GM18867 (cell line): ENCODE measurements around the gene ST6GALNAC3.

ENCODE experiments used
- ATAC-seq: cut with Tn5 transposase; IDR thresholded peaks from one replicate; pipeline ENCODE4 v1.9.1; 2021; ENCODE audit warnings: mild to moderate bottlenecking, moderate library complexity; ENCODE audit not compliant: unreplicated experiment

ST6GALNAC3 gene

DNA sequence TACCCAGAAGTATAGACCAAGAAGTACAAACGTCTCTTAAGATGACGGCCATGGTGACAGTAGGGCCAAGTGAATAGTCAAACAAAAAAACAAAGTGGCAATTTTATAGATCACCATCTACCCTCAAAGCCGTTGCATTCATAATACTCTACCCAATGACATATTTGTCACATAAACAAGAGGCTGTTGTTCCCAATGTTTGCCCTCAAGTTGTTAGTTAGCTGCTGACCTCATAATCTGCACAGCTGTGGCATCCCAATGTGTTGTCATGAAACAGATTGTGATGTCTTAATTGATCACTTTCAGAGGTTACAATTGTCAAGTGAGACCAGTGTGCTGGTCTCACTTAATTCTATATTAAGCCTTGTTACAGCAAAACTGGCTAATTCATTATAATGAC lies 333.8 kb downstream of the ST6GALNAC3 start:
- ATAC-seq, result no peak

DNA sequence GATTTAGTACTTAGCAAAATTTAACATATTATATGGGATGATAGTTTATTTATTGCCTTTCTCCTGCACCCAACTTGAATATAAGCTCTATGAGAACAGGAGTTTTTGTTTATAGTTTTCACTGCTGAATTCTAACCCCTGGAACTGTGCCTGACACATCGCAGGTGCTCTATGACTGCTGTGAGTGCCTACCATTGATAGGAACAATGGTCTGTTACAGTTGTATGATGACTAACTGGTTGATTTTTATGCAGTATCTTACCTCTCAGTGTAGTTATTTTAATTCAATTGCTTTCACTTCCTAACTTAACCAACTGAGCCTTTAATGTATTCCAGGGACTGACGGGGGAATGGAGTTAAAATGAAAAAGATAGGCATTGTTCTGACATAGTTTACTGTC lies 336.0 kb downstream of the ST6GALNAC3 start:
- no peak for ATAC-seq

DNA sequence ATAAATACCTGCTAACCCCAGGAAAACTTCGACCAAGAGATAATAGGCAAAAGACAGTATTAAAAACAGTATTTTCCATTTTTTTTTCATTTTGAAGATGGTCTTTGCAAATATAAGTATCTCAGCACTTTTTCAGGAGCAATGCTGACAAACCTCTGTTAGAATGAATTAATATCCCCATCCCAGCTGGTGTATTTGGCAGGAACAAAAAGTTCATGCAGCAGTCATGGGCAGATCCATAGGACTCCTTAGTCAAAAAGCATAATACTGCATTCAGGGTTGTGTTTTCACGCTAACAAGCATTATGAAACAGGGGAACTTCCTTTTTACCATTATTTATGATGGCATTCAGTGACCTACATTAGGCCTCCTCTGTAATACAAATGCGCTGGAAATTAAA lies 344.0 kb downstream of the ST6GALNAC3 start:
- ATAC-seq, result no peak

DNA sequence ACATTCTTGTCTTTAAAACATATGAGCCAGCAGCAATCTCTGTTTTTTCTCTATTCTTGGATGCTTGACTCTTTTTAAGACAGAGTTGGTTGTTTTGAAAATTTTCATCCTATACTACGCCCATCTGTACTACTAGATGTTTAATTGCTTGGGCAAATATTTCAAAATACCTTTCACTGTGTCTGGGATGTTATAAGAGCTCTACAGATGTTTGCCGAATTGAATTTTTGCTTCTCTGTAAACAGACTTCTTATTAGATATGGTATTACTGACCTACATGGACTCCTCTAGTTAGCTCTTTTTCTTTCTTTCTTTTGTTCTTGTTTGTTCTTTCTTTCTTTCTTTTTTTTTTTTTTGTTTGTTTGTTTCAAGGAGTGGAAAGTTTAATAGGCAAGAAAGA lies 345.1 kb downstream of the ST6GALNAC3 start:
- ATAC-seq, result no peak

DNA sequence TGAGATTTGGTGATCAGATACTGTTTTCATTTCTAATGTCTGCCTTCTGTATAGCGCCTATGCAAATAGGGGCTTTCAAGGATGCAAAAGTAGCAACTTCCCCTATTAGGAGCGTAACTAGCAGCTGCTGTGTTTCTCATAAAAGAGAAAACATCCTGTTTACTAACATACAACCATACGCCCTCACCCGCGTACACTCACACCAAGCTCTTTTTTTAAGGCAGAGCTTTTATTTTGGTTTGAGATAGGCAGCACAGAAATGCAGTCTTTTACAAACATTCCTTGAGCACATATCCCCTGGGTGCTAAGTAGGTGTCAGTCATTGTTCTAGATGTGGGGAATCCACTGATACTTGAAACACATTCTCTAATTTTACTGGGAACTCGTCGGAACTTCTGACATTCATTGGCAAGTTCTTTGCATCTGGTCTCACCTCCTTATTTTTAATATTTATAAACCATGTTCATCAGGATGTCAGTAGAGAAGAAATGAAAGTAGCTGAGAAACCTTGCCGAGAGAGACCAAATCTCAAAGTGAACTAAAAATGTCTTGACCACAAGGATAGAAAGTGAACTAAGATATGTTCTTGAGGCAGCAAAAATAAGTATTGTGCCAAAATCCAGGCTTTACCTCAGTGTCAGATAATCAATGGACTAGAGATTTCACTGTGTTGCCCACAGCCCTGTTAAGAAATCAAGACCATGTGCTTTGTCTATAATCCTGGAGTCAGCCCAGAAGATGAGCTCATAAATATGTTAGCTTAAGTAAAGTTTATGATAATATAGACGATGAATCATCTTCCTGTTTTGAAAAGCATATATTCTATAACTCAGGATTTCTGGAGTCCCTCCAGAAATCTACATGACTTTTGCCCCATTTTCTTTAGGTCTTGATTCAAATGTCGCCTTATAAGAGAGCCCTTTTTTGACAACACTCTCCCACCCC lies 350.9 kb downstream of the ST6GALNAC3 start:
- peak; percentile 96 for ATAC-seq

DNA sequence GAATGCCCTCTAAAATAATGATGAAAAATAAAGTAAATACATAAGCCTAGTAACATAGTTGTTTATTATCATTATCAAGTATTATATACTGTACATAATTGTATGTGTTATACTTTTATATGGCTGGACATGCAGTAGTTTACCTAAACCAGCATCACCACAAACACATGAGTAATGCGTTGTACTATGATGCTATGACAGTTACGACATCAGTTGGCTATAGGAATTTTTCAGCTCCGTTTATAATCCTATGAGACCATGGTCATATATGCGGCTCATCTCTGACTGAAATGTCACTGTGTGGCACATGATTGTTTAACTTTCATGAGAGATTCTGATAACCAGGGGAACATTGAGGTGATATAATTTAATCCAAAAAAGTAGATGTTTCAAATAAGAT lies 352.1 kb downstream of the ST6GALNAC3 start:
- ATAC-seq, result no peak

DNA sequence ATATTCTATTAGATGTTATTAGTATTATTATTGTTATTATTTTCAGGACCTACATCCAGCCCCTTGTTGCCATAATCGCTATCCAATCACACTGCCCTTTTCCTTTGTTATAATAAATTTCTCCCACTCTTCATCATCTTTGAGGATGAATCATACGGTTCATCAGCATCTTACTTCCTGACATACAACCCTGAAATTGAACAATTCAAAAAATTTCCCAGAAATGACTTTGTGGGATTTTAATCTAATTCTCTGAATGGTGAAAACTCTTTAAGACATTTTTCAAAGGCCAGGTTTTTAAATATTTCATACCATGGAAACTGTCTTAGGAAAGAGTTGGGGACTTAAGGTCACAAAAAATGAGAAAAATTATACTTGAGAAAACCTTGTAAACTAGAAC lies 353.5 kb downstream of the ST6GALNAC3 start:
- no peak for ATAC-seq

DNA sequence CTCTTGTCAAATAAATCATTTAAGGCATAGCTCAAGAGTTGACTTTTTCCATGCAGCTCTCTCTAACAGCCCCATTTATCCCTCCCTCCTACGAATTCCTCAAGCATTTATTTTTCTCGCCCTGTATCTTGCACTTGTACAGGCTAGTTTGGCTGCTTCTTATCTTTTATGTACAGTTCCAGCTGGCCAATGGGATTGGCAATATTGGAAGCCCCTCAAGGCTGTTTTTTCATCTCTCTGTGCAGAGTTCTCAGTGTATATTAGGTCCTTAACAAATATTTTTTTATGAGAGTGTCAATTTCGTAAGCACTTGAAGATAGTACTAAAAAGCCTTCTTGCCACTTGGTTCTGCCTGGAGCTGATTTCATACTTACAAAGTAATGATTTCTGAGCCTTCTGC lies 356.0 kb downstream of the ST6GALNAC3 start:
- no peak for ATAC-seq

DNA sequence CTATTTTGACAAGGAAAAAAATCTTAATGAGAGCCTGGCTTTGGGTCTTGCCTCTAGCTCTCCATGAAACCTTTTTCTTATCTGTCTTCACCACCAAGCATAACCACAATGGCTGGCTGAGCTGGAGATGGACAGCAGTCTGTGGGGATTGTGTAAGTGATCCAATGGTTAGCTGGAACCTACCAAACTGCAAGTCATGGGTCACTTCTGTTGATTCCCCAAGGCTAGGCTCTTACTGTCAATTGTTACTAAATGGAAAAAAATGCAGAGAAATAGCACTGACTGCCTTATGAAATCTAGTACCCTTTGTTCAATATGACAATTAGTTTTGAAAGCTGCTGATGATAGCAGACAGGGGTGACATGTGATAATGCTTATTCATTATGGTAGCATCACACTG lies 359.0 kb downstream of the ST6GALNAC3 start:
- ATAC-seq, result no peak

DNA sequence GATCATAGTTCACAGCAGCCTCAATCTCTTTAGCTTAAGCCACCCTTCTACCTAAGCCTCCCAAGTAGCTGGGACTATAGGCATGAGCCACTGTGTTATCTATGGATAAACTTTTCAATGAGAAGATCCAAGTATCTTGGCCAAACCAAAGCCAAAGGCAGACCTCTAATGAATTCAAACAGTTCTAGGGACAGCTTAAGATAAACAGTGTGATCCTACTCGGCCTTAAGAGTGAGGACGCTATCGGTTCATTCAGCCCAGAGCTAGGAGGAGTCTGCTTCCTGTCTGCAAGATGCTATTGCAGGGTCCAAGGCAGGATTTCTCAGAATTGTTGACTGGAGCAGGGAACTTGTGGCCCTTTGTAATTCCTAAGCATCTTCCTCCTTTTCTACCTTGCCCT lies 368.7 kb downstream of the ST6GALNAC3 start:
- no peak for ATAC-seq

DNA sequence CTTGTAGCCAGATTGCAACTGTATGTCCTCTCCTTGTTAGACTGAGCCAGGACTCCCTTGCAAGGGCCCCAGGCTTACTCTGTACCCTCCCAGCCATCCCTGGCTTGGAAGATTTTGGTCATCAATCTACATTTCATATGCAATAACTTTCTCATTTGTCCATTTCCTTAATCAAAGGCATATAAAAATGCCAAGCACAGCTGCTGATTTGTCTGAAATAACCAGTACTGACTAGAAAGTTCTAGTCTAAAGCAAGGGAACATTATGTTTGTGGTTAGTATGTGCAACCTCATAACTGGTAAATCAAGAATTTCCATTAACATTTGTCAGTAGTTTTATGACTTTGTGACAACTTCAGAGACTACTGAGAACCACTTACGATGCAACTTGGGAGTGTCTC lies 370.2 kb downstream of the ST6GALNAC3 start:
- ATAC-seq, result no peak

DNA sequence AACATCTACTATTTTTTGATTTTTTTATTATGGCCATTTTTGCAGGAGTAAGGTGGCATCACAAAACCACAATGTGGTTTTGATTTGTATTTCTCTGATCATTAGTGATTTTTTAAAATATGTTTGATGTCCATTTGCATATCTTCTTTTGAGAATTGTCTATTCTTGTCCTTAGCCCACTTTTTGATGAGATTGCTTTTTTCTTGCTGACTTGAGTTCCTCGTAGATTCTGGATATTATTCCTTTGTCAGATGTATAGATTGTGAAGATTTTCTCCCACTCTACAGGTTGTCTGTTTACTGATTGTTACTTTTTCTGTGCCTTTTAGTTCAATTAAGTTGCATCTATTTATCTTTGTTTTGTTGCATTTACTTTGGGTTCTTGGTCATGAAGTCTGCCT lies 375.7 kb downstream of the ST6GALNAC3 start:
- ATAC-seq, result no peak

DNA sequence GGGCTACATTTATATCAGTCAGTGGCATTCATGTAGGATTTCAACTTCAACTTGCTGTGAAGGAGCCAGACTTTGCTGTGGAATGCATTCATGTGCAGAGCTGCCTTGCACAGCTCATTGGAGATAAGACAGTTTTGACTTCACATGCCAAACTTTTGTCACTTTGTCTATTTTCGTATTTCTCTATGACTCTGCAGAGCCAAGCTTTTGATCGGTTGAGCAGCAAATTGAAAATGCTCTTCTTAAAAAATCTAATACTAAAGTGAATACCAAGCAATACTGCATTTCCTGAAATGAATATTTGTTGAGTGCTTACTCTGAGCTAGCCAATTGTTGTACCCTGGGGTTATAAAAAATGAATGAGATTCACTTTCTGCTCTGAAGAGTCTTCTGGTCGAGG lies 388.7 kb downstream of the ST6GALNAC3 start:
- peak; percentile 44 for ATAC-seq

DNA sequence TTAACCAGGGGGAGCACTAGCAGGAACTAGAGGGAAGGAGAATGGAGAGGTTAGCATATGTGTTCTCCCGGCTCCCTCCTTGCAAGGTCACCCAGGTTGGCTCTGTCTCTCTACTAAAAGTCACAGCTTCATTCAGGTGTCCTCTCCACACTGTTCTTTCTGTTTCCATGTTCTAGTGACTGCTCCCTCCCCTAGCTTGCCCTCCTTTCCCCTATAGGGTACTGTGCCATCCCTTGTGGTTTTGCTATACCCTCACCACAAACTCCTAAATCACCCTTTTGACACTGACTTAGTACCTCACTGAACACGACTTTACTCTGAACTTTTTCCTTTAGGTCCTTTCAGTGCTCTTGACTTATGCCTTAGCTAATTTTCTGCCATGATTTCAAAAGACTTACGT lies 389.3 kb downstream of the ST6GALNAC3 start:
- peak; percentile 38 for ATAC-seq

DNA sequence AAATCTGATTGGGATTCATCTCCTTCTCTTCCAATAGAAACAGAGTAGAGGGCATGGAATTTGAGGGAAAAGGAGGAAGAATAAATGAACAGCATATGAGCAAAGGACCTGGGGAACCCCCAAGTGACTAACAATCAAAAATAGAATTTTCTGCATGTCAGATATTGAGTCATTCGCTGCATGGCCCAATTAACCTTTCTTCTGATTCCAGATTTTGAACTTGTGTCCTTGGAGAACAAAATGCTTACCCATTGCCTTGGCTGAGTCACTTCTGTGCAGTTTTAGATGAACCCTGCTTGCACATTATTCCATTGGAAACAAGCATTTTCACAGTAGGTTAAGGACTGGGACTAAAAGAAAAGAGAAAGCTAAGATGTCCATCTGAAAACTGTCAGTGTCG lies 390.5 kb downstream of the ST6GALNAC3 start:
- ATAC-seq, result no peak

DNA sequence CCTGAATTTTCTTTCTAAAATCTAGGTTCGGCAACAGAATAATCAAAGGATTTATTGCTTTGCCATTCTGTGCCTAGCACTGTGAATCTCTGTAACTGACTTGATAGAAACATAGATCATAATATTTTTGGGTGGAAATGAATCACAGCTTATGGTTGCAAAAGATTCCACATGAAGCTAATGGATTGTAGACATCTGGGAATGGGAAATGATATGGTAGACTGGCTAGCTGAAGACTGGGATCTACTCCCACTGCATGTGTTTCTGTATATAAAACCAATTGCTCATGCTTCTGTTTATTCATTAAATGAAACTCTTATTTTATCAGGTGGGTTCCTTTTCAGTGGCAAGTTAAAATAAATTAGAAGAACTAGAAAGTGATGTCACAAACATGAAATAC lies 395.6 kb downstream of the ST6GALNAC3 start:
- no peak for ATAC-seq

DNA sequence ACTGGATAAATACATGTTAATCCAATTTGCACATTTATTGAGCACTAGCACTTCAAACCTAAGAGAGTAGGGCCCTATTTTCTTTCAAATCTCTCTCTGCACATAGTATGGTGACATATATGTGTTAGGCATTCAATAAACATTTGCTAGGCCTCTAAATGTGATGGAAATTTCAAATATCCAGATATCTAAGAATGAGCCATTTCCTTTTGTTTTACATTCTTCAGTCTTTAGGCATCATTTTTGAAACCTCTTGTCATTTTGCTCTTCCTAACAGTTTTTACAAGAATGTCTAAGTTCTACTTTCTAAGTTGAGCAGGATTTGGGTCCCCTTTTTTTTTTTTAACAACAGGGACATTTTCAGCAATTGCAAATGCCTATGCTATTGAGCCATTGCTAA lies 397.0 kb downstream of the ST6GALNAC3 start:
- ATAC-seq, result no peak

DNA sequence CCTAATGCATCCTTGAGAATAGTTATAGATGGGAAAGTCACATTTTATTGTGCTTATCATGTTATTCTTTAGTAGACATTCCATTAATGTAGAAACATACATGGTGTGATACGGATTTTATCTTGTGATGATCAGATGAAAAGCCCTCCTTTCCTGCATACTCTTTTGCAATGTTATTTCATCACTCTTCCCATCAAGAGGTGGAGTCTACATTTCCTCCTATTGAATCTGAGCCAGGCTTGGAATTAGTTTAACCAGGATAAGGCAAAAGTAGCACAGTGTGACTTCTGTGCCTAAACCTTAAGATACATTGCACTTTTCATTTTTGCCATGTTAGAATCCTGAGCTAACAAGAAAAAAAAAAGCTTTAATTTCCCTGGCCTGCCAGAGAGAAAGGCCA lies 399.0 kb downstream of the ST6GALNAC3 start:
- ATAC-seq, result no peak

DNA sequence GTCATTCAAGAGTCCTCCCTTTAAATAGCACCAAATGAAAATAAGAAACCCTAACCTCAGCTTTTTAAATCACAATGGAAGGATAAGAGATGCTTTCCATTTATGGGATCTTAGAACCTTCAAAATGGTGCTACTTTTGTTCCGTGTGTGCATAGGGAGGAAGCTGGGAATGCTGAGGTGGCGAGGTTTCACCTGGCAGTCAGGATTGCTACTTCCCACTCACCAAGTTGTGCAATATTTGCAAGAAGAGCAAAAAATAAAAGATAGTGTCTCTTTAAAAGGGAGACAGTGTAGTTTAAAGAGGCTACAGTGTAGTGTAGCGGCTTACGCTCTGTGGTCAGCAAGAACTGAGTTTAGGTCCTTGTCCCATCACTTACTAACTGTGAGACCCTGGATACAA lies 400.4 kb downstream of the ST6GALNAC3 start:
- ATAC-seq, result no peak

DNA sequence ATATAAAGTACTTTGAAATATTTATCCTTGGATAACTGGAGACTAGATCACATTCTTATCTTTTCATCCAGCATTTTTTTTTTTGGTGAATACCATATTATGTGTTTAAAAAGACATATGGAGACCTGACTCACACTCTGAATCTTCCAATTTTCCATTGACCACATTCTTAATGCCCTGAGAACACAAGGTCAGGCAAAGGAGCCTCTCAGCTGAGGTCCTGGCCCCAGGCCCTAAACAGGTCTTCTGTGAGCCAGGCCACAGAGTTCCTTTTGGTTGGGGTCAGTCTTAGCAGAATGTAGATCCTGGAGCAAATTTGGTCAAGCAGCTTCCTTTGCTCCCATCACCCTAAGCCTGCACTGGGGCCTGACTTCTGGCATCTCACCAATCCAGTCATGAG lies 402.6 kb downstream of the ST6GALNAC3 start:
- ATAC-seq, result no peak

DNA sequence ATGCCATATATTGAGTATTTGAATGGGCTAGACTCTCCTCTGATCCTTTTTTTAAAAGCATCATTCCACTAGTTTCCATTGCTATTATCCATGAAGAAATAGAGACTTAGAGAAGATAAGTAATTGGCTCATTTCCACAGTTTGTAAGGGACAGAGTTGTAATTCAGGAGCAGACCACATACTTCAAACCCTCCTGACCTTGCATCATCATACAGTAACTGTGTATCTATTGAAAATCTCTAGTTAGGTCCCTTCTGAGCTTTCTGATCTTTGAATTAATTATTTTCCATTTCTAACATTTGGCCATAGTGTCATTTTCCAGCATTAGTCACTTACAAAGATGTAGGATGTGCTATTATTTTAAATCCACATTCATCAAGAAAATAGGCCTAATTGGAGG lies 406.3 kb downstream of the ST6GALNAC3 start:
- no peak for ATAC-seq

DNA sequence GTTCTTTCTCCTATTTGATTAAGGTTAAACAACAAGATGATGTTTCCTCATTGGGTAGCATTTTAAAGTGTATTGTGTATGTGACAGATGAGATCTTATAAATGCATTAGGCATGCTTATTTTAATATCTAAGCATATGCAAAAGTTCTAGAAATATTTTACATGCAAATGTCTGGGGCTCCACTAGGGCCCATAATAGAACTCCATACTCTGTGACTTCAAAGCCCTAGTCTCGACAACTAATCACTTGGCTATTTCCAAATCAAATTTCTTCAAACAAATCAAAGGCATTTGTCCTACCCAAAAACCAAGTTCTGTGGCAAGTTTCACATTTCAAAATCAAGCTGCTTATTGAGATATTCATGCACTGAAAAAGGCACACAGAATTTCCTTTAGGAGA lies 407.1 kb downstream of the ST6GALNAC3 start:
- no peak for ATAC-seq

DNA sequence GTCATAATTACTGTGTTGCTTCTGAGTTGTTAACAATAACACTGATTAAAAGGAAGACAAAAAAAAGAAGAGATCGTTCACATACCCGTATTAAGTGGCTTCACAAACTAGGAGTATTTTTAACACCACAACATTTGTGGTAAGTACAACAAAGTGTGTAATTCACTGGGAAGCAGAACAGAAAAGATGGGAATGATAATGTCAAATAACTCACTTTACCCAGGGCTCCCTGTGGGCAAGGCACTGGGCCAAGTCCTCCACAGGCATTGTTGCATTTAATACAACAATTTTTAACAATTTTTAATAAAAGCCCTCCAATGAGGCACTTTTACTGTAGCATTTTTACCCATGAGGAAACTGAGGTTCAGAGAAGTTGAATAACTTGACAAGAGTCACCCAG lies 407.7 kb downstream of the ST6GALNAC3 start:
- no peak for ATAC-seq
